GM19240 (cell line): ENCODE data around the gene NSUN2.

ENCODE experiments used
- DNase-seq: peaks from one replicate; pipeline ENCODE4 v3.0.0; 2011; ENCODE audit warnings: low spot score; ENCODE audit not compliant: insufficient read length

NSUN2 gene

DNA sequence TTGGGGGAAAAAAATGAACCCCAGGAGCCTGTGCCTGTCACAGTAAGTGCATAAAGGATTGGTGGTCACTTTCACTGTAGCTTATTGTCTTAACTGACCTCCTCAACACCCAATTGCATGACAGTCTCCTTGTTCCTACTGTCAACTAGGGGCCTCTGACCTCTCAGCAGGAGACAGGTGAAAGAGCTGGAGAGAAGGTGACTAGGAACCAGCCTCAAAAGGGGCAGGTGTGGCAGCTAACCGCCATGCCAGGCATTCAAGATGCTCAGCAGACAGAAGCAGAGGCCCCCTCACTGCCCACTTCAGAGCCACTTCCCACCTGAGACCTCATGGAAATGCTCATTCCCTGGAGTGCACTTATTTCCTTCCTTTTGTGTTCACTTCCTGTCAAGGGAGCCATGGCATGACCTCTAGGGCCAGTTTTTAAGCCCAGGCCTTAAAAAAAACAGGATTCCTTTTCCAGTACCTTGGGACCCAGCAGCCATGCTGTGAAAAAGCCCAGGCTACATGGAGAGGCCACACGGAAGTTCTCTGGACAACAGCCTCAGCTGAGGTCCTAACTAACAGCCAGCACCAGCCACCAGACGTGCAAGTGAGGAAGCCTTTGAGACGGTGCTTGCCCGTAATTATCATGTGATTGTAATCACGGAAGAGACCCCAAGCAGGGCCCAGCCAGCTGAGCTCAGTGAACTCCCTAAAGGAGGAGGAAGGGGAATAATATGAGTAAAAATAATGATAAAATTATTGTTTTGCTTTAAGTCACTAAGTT lies 74.9 kb downstream of the NSUN2 start:
- no peak for DNase-seq

DNA sequence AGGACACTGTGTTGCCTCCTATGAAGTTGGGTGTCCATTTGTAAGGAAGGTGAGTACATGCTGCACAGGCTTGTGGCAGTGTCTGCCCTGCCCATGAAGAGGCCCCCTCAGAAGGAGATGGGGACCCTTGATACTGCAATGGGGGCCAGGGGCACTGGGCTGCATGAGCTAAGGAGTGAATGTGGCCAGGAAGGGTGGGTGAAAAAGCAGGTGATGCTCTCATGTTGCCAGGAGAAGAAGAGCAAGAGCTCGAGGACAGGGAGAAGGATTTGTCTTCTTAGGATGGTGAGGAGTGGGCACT lies 76.1 kb downstream of the NSUN2 start:
- DNase-seq, result no peak

DNA sequence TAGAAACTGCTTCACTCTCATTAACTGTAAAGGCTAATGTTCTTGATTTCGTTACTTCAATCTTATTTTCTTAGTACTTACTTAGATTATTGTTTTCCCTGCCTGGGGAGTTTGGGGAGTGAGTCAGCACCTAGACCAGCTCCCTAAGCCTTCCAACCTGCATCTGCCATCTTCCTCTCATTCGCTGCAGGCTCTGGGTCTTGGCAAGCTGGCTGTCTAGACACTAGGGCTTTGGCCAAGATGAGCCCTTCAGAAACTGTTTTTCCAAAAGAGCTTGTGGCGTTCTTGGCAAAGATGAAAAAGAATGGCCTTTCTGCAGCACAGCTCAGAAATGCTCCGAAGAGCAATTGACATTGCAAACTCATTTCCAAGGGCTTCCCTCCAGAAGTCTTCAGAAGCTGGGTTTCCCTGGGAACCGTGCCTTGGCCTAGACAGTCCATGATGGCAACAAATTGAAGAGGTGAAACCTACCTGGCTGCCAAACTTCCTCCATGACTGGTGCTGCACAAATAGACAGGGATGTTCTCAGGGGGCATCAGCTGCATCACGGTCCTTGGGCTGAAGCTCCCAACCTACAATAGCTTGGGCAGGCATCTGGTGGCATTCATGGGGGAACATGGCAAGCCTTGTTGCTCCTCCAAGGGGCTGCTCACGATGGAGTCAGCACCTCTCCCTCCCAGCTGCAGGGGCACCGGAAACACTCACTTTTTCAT lies 76.6 kb downstream of the NSUN2 start:
- no peak for DNase-seq

DNA sequence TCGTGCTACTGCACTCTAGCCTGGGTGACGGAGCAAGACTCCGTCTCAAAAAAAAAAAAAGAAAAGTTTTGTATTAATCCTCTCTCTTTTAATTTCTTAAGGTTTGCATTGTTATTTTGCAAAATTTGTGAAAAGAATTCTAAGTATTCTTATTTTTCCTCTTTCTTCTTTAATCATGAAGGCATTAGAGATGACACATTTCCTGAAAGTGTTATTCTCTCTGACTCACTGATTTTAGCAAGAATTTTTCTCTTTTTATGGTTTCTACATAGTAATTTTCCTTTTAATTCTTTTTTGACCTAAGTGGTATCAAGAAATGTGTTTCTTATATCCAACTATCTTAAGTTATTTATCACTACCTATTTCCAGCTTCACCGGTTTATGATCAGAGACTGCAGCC lies 78.0 kb downstream of the NSUN2 start:
- no peak for DNase-seq

GRCh38 chr5:6553972-6554371 lies 78.9 kb downstream of the NSUN2 start:
- DNase-seq, result no peak

GRCh38 chr5:6552612-6553011 lies 80.2 kb downstream of the NSUN2 start:
- no peak for DNase-seq

DNA sequence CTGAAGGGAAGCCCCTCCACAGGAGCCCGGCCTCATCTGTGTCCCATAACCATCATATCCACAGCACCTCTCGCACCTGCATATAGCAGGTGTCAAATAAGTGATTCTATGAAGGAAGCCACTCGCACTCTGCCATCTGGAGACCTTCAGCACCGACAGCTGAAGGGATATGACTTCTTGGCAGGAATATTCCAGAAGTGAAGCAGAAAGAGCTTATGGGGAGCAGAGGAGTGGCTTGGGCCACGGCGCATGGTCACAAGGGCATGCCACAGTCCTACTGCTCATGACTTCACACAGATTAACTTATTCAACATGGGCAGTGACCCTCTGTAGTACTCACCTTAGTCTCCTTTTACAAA lies 80.9 kb downstream of the NSUN2 start:
- no peak for DNase-seq

DNA sequence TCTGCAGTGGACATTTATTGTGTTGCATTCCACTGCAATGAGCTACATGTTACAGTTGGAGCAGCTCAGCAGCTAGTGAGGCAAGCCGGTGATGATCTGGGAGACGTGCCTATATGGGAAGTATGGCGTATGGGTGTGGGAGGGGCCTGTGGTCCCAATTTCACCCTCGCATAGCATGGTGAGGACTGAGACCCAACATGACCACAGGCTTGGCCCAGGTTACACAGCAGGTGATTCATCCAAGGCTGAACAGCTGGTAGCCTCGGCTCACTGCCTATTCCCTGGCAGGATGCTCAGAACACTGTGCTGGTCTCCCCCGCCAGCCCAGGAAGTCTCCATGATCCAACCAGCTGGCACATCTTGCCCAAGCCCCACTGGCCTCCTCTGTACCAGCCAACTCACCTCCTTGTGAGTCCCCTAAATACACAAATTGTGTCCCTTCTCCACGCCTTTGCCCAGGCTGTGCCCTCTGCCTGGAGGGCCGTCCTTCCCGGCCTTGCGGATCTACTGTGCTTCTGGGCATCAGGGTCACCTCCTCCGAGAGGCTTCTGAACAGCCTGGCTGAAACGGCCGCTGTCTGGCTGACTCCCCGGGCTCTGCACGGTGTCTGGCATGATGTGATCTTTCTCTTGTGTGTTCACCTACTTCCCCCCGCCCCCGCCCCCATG lies 81.4 kb downstream of the NSUN2 start:
- DNase-seq, result no peak

DNA sequence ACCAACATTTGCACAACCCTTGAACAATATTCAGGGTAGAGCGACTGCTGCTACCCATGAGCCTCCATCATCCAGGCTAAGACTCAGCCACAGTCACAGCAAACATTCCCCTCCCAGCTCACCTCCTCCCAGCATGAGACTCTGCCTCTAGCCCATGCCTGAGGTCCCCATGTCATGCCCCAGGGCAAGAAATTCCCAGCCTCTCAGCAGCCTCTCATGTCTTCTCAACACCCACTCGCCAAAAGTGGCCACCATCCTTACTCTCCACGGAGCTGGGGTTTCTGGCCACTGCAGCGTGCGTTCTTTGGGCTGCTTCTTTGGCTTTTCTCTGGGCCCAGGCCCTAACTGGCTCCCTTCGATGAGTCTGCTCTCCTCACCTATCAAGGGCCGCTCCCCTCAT lies 82.2 kb downstream of the NSUN2 start:
- no peak for DNase-seq
